Activated naive CD4-positive, alpha-beta T cell treated with anti-CD3 and anti-CD28 coated beads for 36 hours (primary cell): ENCODE results near the gene CDK6. TPM values are rescaled to one million over a fixed set of nuclear protein-coding genes. Genes with fewer than 3 reads are reported as not detected.

Experiments
- CTCF ChIA-PET: fragments of 350-600 bp; sonication (Branson Sonifier 250); formaldehyde crosslinking; loops from one replicate; lab custom pipeline; 2021; ENCODE audit warnings: antibody characterized with exemption; lab: Charles Lee
- DNase-seq: peaks from one replicate; pipeline ENCODE4 v3.0.0-alpha.2; 2020
- H3K27ac Mint-ChIP-seq: one replicate; pipeline ENCODE4 v1.8.0; 2021; ENCODE audit warnings: mild to moderate bottlenecking, mixed read lengths
- H3K27me3 Mint-ChIP-seq: one replicate; pipeline ENCODE4 v1.8.0; 2021; ENCODE audit warnings: low read depth, mixed read lengths
- H3K36me3 Mint-ChIP-seq: one replicate; pipeline ENCODE4 v1.8.0; 2021; ENCODE audit warnings: low read depth, mixed read lengths
- H3K4me1 Mint-ChIP-seq: one replicate; pipeline ENCODE4 v1.8.0; 2021; ENCODE audit warnings: low read depth, mixed read lengths
- H3K4me3 Mint-ChIP-seq: one replicate; pipeline ENCODE4 v1.8.0; 2021; ENCODE audit warnings: mild to moderate bottlenecking, moderate library complexity, mixed read lengths
- H3K9me3 Mint-ChIP-seq: one replicate; pipeline ENCODE4 v1.8.0; 2021; ENCODE audit warnings: mixed read lengths
- intact Hi-C: fragments of 100-400 bp; cut with micrococcal nuclease; formaldehyde crosslinking; loops from one replicate; pipeline ENCODE4 v1.15.1; 2023
- total RNA-seq, 2 experiments: library from RNA; stranded (reverse); gene quantifications; one replicate each; pipeline ENCODE4 v1.2.3, GENCODE V29; 2021

Gene CDK6
- total RNA-seq, 2 experiments from 2014 or later, result 99.4 to 101 TPM

- intact Hi-C loops, result no loop called here
Observed at GRCh38 chr7:92799446-92800211, 36.7 kb downstream of the CDK6 start.

GRCh38 chr7:92798517-92799249 is 37.7 kb downstream of the CDK6 start:
- no peaks in the 10 kb centered on the region for H3K9me3 Mint-ChIP-seq
- no peak for DNase-seq
- no peaks in the 10 kb centered on the region for H3K27me3 Mint-ChIP-seq
- H3K27ac Mint-ChIP-seq, result no peak overlapping the region
- H3K36me3 Mint-ChIP-seq, result peaks cover 18% of the 10 kb centered on the region
- H3K4me1 Mint-ChIP-seq, result peaks cover 20% of the 10 kb centered on the region
- H3K4me3 Mint-ChIP-seq, result no peak overlapping the region
- CTCF ChIA-PET, result no interaction called here
- intact Hi-C loops, result no loop called here

More at GRCh38 chr7:92799446-92800211, 36.7 kb downstream of the CDK6 start:
- peaks cover 15% of the 10 kb centered on the region for H3K4me1 Mint-ChIP-seq
- no peak overlapping the region for H3K27ac Mint-ChIP-seq
- CTCF ChIA-PET, result interaction anchor here (0.5 kb wide), 1 partner anchor 136 kb away, joined by 3 read pairs; no protein-coding TSS in a partner anchor
- DNase-seq, result no peak
- H3K4me3 Mint-ChIP-seq, result no peak overlapping the region
- H3K36me3 Mint-ChIP-seq, result peaks cover 16% of the 10 kb centered on the region
- no peaks in the 10 kb centered on the region for H3K27me3 Mint-ChIP-seq
- no peaks in the 10 kb centered on the region for H3K9me3 Mint-ChIP-seq

- H3K36me3 Mint-ChIP-seq, result peaks cover 19% of the 10 kb centered on the region
- no peak overlapping the region for H3K27ac Mint-ChIP-seq
- H3K4me1 Mint-ChIP-seq, result peaks cover 29% of the 10 kb centered on the region
- intact Hi-C loops, result loop anchor here (1.0 kb wide), 5 partner anchors 12 to 89 kb away; no protein-coding TSS in a partner anchor
- H3K27me3 Mint-ChIP-seq, result no peaks in the 10 kb centered on the region
- no peak overlapping the region for H3K4me3 Mint-ChIP-seq
- CTCF ChIA-PET, result no interaction called here
- no peaks in the 10 kb centered on the region for H3K9me3 Mint-ChIP-seq
- DNase-seq, result peak; percentile 51
Observed at GRCh38 chr7:92797693-92798092, 38.7 kb downstream of the CDK6 start.

DNA sequence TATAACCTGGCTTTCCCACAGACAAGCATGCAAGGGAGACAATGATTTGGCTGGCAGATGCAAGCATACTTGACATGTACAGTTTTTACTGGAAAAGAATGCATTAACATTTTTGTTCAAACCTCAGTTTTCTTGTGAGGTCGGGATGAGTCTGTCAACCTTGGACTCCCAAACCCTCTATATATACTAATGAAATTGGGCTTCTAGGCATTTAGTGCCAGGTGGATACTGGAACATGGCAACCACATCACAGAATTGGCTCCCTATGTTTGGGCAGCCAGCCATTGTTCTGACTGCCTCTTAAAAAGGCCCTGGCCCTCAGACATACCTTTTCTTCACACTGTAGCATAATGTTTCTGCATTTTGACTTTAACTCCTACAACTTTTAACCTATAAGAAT is 39.1 kb downstream of the CDK6 start:
- no peaks in the 10 kb centered on the region for H3K27me3 Mint-ChIP-seq
- peaks cover 32% of the 10 kb centered on the region for H3K4me1 Mint-ChIP-seq
- CTCF ChIA-PET, result no interaction called here
- peaks cover 19% of the 10 kb centered on the region for H3K36me3 Mint-ChIP-seq
- no peaks in the 10 kb centered on the region for H3K9me3 Mint-ChIP-seq
- H3K4me3 Mint-ChIP-seq, result no peak overlapping the region
- no peak overlapping the region for H3K27ac Mint-ChIP-seq
- no peak for DNase-seq
- intact Hi-C loops, result loop anchor here (1.0 kb wide), 5 partner anchors 12 to 89 kb away; no protein-coding TSS in a partner anchor

DNA sequence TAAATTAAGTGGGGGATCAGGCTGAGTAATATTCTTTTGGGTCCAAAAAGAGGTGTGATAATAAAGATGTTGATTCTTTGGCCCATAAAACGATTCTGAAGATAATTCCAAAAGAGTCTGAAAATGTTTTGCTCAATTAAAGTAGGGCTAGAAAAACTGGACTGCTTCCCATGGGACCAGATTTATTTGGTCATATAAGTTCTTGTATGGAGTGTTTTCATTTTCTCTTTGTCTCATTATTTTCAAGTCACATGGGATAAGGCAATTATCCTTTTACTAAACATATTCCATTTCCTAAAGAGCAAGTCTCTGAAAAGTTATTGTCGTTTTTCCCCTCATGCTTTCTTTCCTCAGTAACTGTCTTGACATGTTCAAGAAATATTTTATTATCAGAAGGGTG is 41.5 kb downstream of the CDK6 start:
- DNase-seq, result no peak
- CTCF ChIA-PET, result no interaction called here
- intact Hi-C loops, result no loop called here
- Mint-ChIP-seq H3K4me3 (no peak overlapping the region), H3K4me1 (peaks cover 46% of the 10 kb centered on the region), H3K36me3 (peaks cover 34% of the 10 kb centered on the region), H3K27ac (no peak overlapping the region), H3K27me3 (no peaks in the 10 kb centered on the region), H3K9me3 (peaks cover 4% of the 10 kb centered on the region)

- Mint-ChIP-seq H3K9me3 (peaks cover 5% of the 10 kb centered on the region), H3K4me1 (peaks cover 47% of the 10 kb centered on the region), H3K4me3 (no peak overlapping the region), H3K27me3 (no peaks in the 10 kb centered on the region), H3K27ac (no peak overlapping the region), H3K36me3 (peaks cover 36% of the 10 kb centered on the region)
- no peak for DNase-seq
- intact Hi-C loops, result no loop called here
- CTCF ChIA-PET, result no interaction called here
Observed at GRCh38 chr7:92794391-92794790, 42.0 kb downstream of the CDK6 start.

- Mint-ChIP-seq H3K4me1 (peaks cover 47% of the 10 kb centered on the region), H3K27ac (no peak overlapping the region), H3K9me3 (peaks cover 8% of the 10 kb centered on the region), H3K27me3 (no peaks in the 10 kb centered on the region), H3K4me3 (no peak overlapping the region), H3K36me3 (peaks cover 41% of the 10 kb centered on the region)
- DNase-seq, result no peak
- intact Hi-C loops, result no loop called here
- CTCF ChIA-PET, result no interaction called here
Observed at GRCh38 chr7:92793656-92794205, 42.6 kb downstream of the CDK6 start.

- H3K9me3 Mint-ChIP-seq, result peaks cover 11% of the 10 kb centered on the region
- no peak overlapping the region for H3K27ac Mint-ChIP-seq
- no peak overlapping the region for H3K4me3 Mint-ChIP-seq
Observed at GRCh38 chr7:92790992-92791391, 45.4 kb downstream of the CDK6 start.

GRCh38 chr7:92788559-92789183 is 47.7 kb downstream of the CDK6 start:
- no peak for DNase-seq
- intact Hi-C loops, result no loop called here
- H3K36me3 Mint-ChIP-seq, result peaks cover 43% of the 10 kb centered on the region
- peaks cover 11% of the 10 kb centered on the region for H3K9me3 Mint-ChIP-seq
- H3K4me3 Mint-ChIP-seq, result no peak overlapping the region
- peaks cover 54% of the 10 kb centered on the region for H3K4me1 Mint-ChIP-seq
- H3K27ac Mint-ChIP-seq, result no peak overlapping the region
- CTCF ChIA-PET, result no interaction called here
- H3K27me3 Mint-ChIP-seq, result no peaks in the 10 kb centered on the region

More at GRCh38 chr7:92790992-92791391, 45.4 kb downstream of the CDK6 start:
- Mint-ChIP-seq H3K36me3 (peaks cover 44% of the 10 kb centered on the region), H3K27me3 (no peaks in the 10 kb centered on the region), H3K4me1 (peaks cover 53% of the 10 kb centered on the region)
- DNase-seq, result no peak
- intact Hi-C loops, result no loop called here
- CTCF ChIA-PET, result no interaction called here

GRCh38 chr7:92785923-92786322 is 50.5 kb downstream of the CDK6 start:
- CTCF ChIA-PET, result no interaction called here
- Mint-ChIP-seq H3K27me3 (no peaks in the 10 kb centered on the region), H3K27ac (no peak overlapping the region), H3K4me1 (peaks cover 56% of the 10 kb centered on the region), H3K4me3 (no peak overlapping the region), H3K36me3 (peaks cover 32% of the 10 kb centered on the region), H3K9me3 (peaks cover 11% of the 10 kb centered on the region)
- intact Hi-C loops, result loop anchor here (1.0 kb wide), 1 partner anchor 12 kb away; no protein-coding TSS in a partner anchor
- DNase-seq, result no peak

GRCh38 chr7:92784935-92785334 is 51.4 kb downstream of the CDK6 start:
- CTCF ChIA-PET, result no interaction called here
- H3K36me3 Mint-ChIP-seq, result peaks cover 25% of the 10 kb centered on the region
- no peak overlapping the region for H3K4me3 Mint-ChIP-seq
- H3K9me3 Mint-ChIP-seq, result peaks cover 8% of the 10 kb centered on the region
- H3K4me1 Mint-ChIP-seq, result peaks cover 53% of the 10 kb centered on the region
- no peak for DNase-seq
- H3K27me3 Mint-ChIP-seq, result no peaks in the 10 kb centered on the region
- intact Hi-C loops, result no loop called here
- H3K27ac Mint-ChIP-seq, result no peak overlapping the region
